ENCODE data around the gene HNRNPH1.
"Not testable (repeated sequence)": the region's sequence is repeated elsewhere in the genome, so short reads cannot be mapped to it uniquely, and the experiment has no call there.

DNA sequence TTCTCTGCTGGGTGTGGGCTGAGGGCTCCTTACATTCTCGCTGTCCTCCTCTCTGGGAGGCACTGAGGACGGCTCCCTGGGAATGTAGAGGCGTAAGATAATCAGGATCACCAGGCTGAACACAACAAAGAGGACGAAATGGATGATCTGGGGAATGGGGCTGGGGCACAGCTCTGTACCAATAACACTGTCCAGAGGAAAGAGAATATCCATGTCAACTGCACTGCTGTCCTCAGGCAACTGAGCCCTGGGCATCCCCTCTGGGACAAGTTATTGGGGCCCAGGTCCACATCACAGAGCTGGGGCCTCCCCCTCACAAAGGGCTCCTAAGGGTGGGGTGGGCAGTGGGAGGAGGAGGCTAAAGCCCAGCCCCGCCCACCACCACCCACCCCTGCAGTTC is 21.3 kb upstream of the HNRNPH1 start:
- not testable (repeated sequence) for TF ChIP-seq ZC3H10, GLIS3 (CRISPR knock-in tag; IDR thresholded peaks at IDR 0.05)
- TF ChIP-seq, protein P1, sequence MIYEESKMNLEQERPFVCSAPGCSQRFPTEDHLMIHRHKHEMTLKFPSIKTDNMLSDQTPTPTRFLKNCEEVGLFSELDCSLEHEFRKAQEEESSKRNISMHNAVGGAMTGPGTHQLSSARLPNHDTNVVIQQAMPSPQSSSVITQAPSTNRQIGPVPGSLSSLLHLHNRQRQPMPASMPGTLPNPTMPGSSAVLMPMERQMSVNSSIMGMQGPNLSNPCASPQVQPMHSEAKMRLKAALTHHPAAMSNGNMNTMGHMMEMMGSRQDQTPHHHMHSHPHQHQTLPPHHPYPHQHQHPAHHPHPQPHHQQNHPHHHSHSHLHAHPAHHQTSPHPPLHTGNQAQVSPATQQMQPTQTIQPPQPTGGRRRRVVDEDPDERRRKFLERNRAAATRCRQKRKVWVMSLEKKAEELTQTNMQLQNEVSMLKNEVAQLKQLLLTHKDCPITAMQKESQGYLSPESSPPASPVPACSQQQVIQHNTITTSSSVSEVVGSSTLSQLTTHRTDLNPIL (CRISPR knock-in tag; IDR thresholded peaks at IDR 0.05; ENCODE audit: low read depth), result not testable (repeated sequence)

Data from SK-N-SH treated with all-trans-retinoic acid at 6 μM for 48 hours (cell line).